Calu3 (cell line): ENCODE data around the gene PSMD13. TPM values are rescaled to one million over a fixed set of nuclear protein-coding genes. Genes with fewer than 3 reads are reported as not detected.
A peak's percentile ranks its signal among the peaks of the same experiment; 100 is the strongest.

Experiments
- BruUV-seq: library from RNA; stranded (reverse); fragments of 400-500 nt; replicated peaks from 2 replicates; lab custom pipeline; 2021; lab: Mats Ljungman, UMichigan
- CTCF ChIA-PET: fragments of 300-600 bp; sonication (Branson Sonifier 250); formaldehyde crosslinking; loops from one replicate; lab custom pipeline; 2022; ENCODE audit warnings: antibody characterized with exemption; lab: Charles Lee
- DNase-seq: peaks from one replicate; pipeline ENCODE4 v3.0.0; 2022
- H3K27ac Mint-ChIP-seq: one replicate; pipeline ENCODE4 v1.8.0; 2022; ENCODE audit warnings: mixed read lengths; ENCODE audit not compliant: unreplicated experiment
- H3K27me3 Mint-ChIP-seq: one replicate; pipeline ENCODE4 v1.8.0; 2022; ENCODE audit warnings: mixed read lengths; ENCODE audit not compliant: unreplicated experiment
- H3K36me3 Mint-ChIP-seq: one replicate; pipeline ENCODE4 v1.8.0; 2022; ENCODE audit warnings: mild to moderate bottlenecking, moderate library complexity, mixed read lengths; ENCODE audit not compliant: insufficient read depth, unreplicated experiment
- H3K4me1 Mint-ChIP-seq: one replicate; pipeline ENCODE4 v1.8.0; 2022; ENCODE audit warnings: mild to moderate bottlenecking, low read depth, mixed read lengths; ENCODE audit not compliant: unreplicated experiment
- H3K4me3 Mint-ChIP-seq: one replicate; pipeline ENCODE4 v1.8.0; 2022; ENCODE audit warnings: mild to moderate bottlenecking, low read depth, moderate library complexity, mixed read lengths; ENCODE audit not compliant: unreplicated experiment
- H3K9me3 Mint-ChIP-seq: one replicate; pipeline ENCODE4 v1.8.0; 2022; ENCODE audit warnings: low read depth, mixed read lengths; ENCODE audit not compliant: unreplicated experiment
- CTCF ChIP-seq: fragments of 200-600 bp; IDR thresholded peaks from one replicate; pipeline ENCODE4 v1.8.0; 2022; ENCODE audit warnings: antibody characterized with exemption; ENCODE audit not compliant: unreplicated experiment
- intact Hi-C: fragments of 100-400 bp; cut with micrococcal nuclease; formaldehyde crosslinking; loops from one replicate; pipeline ENCODE4 v1.10.0; 2022; ENCODE audit not compliant: unreplicated experiment
- total RNA-seq: library from RNA; stranded (reverse); gene quantifications from 2 replicates; pipeline ENCODE4 v1.2.3, GENCODE V29; 2022

PSMD13 gene
- total RNA-seq, 1 experiment from 2014 or later, result 172 TPM

DNA sequence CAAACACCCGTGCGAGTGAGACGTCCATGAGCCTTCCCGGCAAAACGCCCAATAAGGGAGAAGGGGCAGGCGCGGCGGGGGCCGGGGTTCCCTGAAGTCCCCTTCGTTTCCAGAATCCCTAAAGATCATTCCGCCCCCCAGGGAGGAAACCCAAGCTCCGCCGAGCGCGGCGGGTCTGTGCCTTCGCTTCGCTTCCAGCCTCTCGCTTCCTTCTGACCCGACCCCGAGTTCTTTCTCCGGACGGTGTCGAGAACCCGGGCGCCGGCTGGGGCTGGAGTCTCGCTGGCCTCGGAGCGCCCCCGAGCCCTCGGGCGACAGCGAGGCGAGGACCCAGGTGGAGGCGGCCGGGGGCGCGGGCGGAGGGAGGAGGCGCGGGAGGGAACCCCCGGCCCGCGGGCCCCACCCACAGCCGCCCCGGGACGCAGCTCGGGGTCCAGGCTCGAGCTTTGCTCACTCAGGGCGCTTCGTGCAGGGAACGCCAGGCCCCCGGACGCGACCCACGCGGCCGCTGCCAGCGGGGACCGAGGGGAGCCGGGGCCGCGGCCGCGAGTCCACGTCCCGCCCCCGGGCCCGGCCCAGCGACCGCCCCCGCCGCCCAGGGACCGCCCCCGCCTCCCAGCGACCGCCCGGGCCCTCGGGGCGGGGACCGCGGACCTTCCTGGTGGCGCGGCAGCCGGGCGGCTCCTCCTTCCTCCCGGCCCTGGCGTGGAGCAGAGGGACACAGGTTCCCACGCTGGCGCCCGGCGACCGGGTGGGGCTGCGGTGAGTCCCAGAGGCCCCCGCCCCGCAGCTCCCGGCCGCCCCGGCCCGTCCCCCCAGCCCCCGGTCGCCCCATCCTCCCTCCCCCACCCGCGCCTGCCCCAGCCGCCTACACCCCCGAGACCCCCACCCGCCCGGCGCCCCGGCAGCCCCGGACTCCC is 52.0 kb downstream of the PSMD13 start, which contains the start of gene PGGHG:
Gene PGGHG, plus strand, starts transcription at position 649 of the 920 bp plus-strand sequence. CDS start 691 bp downstream, outside the sequence.
- peak; percentile 74 for DNase-seq
- H3K4me3 Mint-ChIP-seq, result peak within 1 kb of the TSS; percentile 75
- CTCF ChIA-PET, result no interaction called here
- no peak for TF ChIP-seq CTCF
- no TSS peak for BruUV-seq
- intact Hi-C loops, result no loop called here
- H3K27ac Mint-ChIP-seq, result no peak within 1 kb of the TSS
- peaks cover 13% of the 10 kb centered on the region for H3K36me3 Mint-ChIP-seq
- H3K9me3 Mint-ChIP-seq, result no peaks in the 10 kb centered on the region
- H3K4me1 Mint-ChIP-seq, result peaks cover 9% of the 10 kb centered on the region
- peaks cover 49% of the 10 kb centered on the region for H3K27me3 Mint-ChIP-seq

DNA sequence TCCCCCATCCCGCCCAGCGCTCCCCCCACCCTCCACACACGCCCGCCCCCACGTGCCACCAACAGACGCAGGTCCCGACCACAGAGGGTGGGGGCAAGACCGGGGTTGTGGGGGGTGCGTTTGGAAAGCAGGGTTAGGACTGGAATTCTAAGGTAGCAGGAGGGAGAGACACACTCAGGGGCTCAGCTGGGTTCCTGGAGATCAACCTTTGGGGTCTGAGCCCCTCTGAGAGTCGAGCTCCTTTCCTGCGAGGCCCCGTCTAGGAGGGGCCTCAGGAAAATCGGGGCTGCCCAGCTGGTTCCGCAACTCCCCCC is 52.6 kb downstream of the PSMD13 start:
- TF ChIP-seq CTCF, result no peak
- H3K36me3 Mint-ChIP-seq, result peaks cover 13% of the 10 kb centered on the region
- DNase-seq, result no peak
- peaks cover 42% of the 10 kb centered on the region for H3K27me3 Mint-ChIP-seq
- peak overlapping the region; percentile 75 for H3K4me3 Mint-ChIP-seq
- H3K9me3 Mint-ChIP-seq, result no peaks in the 10 kb centered on the region
- peaks cover 9% of the 10 kb centered on the region for H3K4me1 Mint-ChIP-seq
- no TSS peak for BruUV-seq
- no peak overlapping the region for H3K27ac Mint-ChIP-seq
- intact Hi-C loops, result no loop called here
- CTCF ChIA-PET, result no interaction called here

- CTCF ChIA-PET, result no interaction called here
- H3K4me3 Mint-ChIP-seq, result peak overlapping the region; percentile 75
- TF ChIP-seq CTCF, result no peak
- peaks cover 38% of the 10 kb centered on the region for H3K27me3 Mint-ChIP-seq
- no peak for DNase-seq
- H3K4me1 Mint-ChIP-seq, result peaks cover 9% of the 10 kb centered on the region
- H3K9me3 Mint-ChIP-seq, result no peaks in the 10 kb centered on the region
- intact Hi-C loops, result no loop called here
- peaks cover 13% of the 10 kb centered on the region for H3K36me3 Mint-ChIP-seq
- H3K27ac Mint-ChIP-seq, result no peak overlapping the region
- TSS peak; percentile 61 for BruUV-seq
Observed at GRCh38 chr11:289712-290620, 53.2 kb downstream of the PSMD13 start.

DNA sequence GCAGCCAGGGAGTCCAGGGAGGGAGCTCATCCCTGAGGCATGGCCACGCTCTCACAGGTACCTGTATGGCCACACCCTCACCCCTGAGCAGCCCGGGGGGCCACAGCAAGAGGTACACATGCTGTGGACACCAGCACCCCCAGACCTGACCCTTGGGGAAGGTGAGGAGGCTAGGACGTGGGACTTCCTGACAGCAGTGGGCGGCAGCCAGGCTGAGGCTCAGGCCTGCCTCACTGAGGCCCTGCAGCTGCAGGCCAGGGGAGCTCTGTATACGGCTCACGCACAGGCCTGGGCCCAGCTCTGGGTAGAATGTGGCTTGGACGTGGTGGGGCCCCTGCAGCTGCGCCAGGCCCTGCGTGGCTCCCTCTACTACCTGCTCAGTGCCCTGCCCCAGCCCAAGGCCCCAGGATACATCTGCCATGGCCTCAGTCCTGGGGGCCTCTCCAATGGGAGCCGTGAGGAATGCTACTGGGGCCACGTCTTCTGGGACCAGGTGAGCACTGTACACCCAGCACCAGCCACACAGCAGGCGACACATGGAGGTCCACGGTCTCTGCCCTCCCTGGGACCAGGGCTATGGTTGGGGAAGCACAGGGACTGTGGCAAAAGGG is 54.0 kb downstream of the PSMD13 start:
- Mint-ChIP-seq H3K4me3 (peak overlapping the region; percentile 75), H3K27ac (no peak overlapping the region), H3K27me3 (peaks cover 38% of the 10 kb centered on the region), H3K9me3 (no peaks in the 10 kb centered on the region), H3K36me3 (peaks cover 13% of the 10 kb centered on the region), H3K4me1 (peaks cover 9% of the 10 kb centered on the region)
- no peak for DNase-seq
- intact Hi-C loops, result no loop called here
- BruUV-seq, result no TSS peak
- CTCF ChIA-PET, result no interaction called here
- TF ChIP-seq CTCF, result no peak
